HG03095 (cell line): ENCODE results near the gene ARL10.

Source experiments
- ATAC-seq: cut with Tn5 transposase; IDR thresholded peaks from one replicate; pipeline ENCODE4 v1.9.1; 2021; ENCODE audit warnings: moderate library complexity; ENCODE audit not compliant: unreplicated experiment

Gene ARL10

GRCh38 chr5:176365351-176366231 lies at the start of gene ARL10:
Gene ARL10 (plus strand): TSS chr5:176365487. CDS start chr5:176365564, 77 bp downstream.
- no peak for ATAC-seq

GRCh38 chr5:176317534-176318374 lies 47.5 kb upstream of the ARL10 start:
- ATAC-seq: no peak

GRCh38 chr5:176319827-176320554 lies 45.3 kb upstream of the ARL10 start:
- no peak for ATAC-seq

GRCh38 chr5:176320577-176320976 lies 44.7 kb upstream of the ARL10 start:
- no peak for ATAC-seq

GRCh38 chr5:176334031-176334770 lies 31.1 kb upstream of the ARL10 start:
- no peak for ATAC-seq

- no peak for ATAC-seq
These were observed 27.4 kb upstream of the ARL10 start for GRCh38 chr5:176337913-176338312.

- ATAC-seq: no peak
These were observed 26.0 kb upstream of the ARL10 start for GRCh38 chr5:176339304-176339703.

GRCh38 chr5:176341325-176342157 lies 23.7 kb upstream of the ARL10 start:
- ATAC-seq: no peak

- no peak for ATAC-seq
These were observed 23.2 kb upstream of the ARL10 start for GRCh38 chr5:176342158-176342483.

- ATAC-seq: no peak
These were observed 22.4 kb upstream of the ARL10 start for GRCh38 chr5:176342766-176343458.

- no peak for ATAC-seq
These were observed 14.9 kb upstream of the ARL10 start for GRCh38 chr5:176350416-176350815.

GRCh38 chr5:176352116-176352878 lies 13.0 kb upstream of the ARL10 start:
- no peak for ATAC-seq

- ATAC-seq: no peak
These were observed 11.8 kb upstream of the ARL10 start for GRCh38 chr5:176353533-176353932.

- ATAC-seq: no peak
These were observed 9.7 kb upstream of the ARL10 start for GRCh38 chr5:176355400-176356178.

GRCh38 chr5:176356179-176356566 lies 9.1 kb upstream of the ARL10 start:
- no peak for ATAC-seq

- ATAC-seq: no peak
These were observed 5.6 kb upstream of the ARL10 start for GRCh38 chr5:176359658-176360057.

- no peak for ATAC-seq
These were observed 4.3 kb upstream of the ARL10 start for GRCh38 chr5:176360894-176361436.
